ENCODE results near the gene HSPG2.

- TF ChIP-seq POLR2AphosphoS5 (IDR thresholded peaks at IDR 0.05) (no peak), POLR2A (IDR thresholded peaks at IDR 0.05) (no peak), CTCF (IDR thresholded peaks at IDR 0.05 in 8 of 11, conservative IDR thresholded peaks at IDR 0.05 in 3 of 11) (no peak)
Measured at GRCh38 chr1:21926814-21927532, 10.1 kb downstream of the HSPG2 start.

All from spleen (tissue), 7 donors.